Right lobe of liver (tissue), 6 donors: ENCODE measurements around the gene JUN. TPM values are rescaled to one million over a fixed set of nuclear protein-coding genes. Genes with fewer than 3 reads are reported as not detected.

Source experiments
- ATAC-seq, 4 donors: fragments of 200-7000 bp; cut with Tn5 transposase; one replicate each; pipeline ENCODE4 v1.9.1; 2020; ENCODE audit warnings: mild to moderate bottlenecking in 4 of 4, moderate library complexity in 4 of 4
- DNase-seq, 3 donors: peaks; one replicate each; pipeline ENCODE4 v3.0.0-alpha.2; 2020
- H3K27ac ChIP-seq, 3 donors: fragments of 200-600 bp; one replicate each; pipeline ENCODE4 v1.8.0; 2022
- H3K27me3 ChIP-seq, 2 donors: fragments of 200-600 bp; one replicate each; pipeline ENCODE4 v1.8.0; 2022
- H3K36me3 ChIP-seq, 4 donors: fragments of 200-600 bp; sonication (generic) in 1 of 4; one replicate each; pipeline versions ENCODE4 v1.5.1 to v1.8.0; 2017 to 2022; ENCODE audit warnings: control low read depth in 1 of 4
- H3K4me1 ChIP-seq, 4 donors: fragments of 200-600 bp; sonication (generic) in 1 of 4; one replicate each; pipeline versions ENCODE4 v1.5.1 to v1.8.0; 2017 to 2022; ENCODE audit warnings: control low read depth in 1 of 4
- H3K4me3 ChIP-seq, 3 donors: fragments of 200-600 bp; one replicate each; pipeline ENCODE4 v1.8.0; 2022
- H3K9me3 ChIP-seq, 4 donors: fragments of 200-600 bp; sonication (generic) in 1 of 4; one replicate each; pipeline versions ENCODE4 v1.5.1 to v1.8.0; 2017 to 2022; ENCODE audit warnings: control low read depth in 1 of 4
- POLR2A ChIP-seq: fragments of 450-650 bp; IDR thresholded peaks from one replicate; pipeline ENCODE4 v1.6.1; 2017; ENCODE audit warnings: antibody characterized with exemption, mild to moderate bottlenecking
- WGBS: methylation state at CpG from one replicate; pipeline ENCODE4 v1.1.6; 2018; ENCODE audit warnings: low coverage, low lambda C conversion rate; ENCODE audit not compliant: insufficient coverage; ENCODE audit errors: missing lambda C conversion rate; 5-methylcytosine and 5-hydroxymethylcytosine counted together
- intact Hi-C, 2 donors: fragments of 100-400 bp; cut with DNase I; formaldehyde crosslinking; loops; one replicate each; pipeline versions ENCODE4 v1.11.2 to v1.14.1; 2022
- total RNA-seq, 6 experiments: library from RNA; depleted of rRNA in 2 of 6; stranded (reverse); fragments of >200 nt in 2 of 6; fragmentation: NEBNext Ultra II Directional in 3 of 6; extraction: Animal tissue kit (Norgen Biotek cat#: 25700) in 3 of 6; gene quantifications; one replicate each; pipeline versions ENCODE4 v1.1.0 to v1.2.4, GENCODE V29; 2016 to 2023
- TF ChIP-seq, protein P1 (sequence below), 4 donors: fragments of 200-600 bp in 3 of 4; fragments of 450-650 bp in 1 of 4; IDR thresholded peaks; one replicate each; pipeline versions ENCODE4 v1.5.1 to v1.8.0; 2016 to 2022; ENCODE audit warnings: antibody characterized with exemption in 4 of 4, mild to moderate bottlenecking in 2 of 4
- donor health status: DM: no; HTN: yes; CAD: no.
- donor health status: DM: no; HTN: no; CAD: no.
- donor health status: DM: no; HTN: no; CAD: no.
- donor health status: DM: no; HTN: yes; CAD: no.
- donor health status: DM: no; HTN: yes; CAD: no.

The JUN gene
- total RNA-seq, 6 experiments from 2014 or later: 9.3 to 116 (median 88.1) TPM

- ATAC-seq (no peak), DNase-seq (no peak)
- H3K36me3 ChIP-seq: no peaks in the 10 kb centered on the region
- H3K27ac ChIP-seq: peak overlapping the region; percentile 12 to 72 (median 66)
- peaks cover 0 to 22% (median 4%) of the 10 kb centered on the region in 4 donors for H3K4me1 ChIP-seq
- intact Hi-C loops: no loop called here
- H3K4me3 ChIP-seq: peak overlapping the region in 2 of 3 donors; percentile 7 to 15
- WGBS: 57% methylated on average over 4 of the region's 4 CpGs
- H3K27me3 ChIP-seq: no peaks in the 10 kb centered on the region
- no peaks in the 10 kb centered on the region for H3K9me3 ChIP-seq
- no peak for TF ChIP-seq POLR2A
- TF ChIP-seq, protein P1, sequence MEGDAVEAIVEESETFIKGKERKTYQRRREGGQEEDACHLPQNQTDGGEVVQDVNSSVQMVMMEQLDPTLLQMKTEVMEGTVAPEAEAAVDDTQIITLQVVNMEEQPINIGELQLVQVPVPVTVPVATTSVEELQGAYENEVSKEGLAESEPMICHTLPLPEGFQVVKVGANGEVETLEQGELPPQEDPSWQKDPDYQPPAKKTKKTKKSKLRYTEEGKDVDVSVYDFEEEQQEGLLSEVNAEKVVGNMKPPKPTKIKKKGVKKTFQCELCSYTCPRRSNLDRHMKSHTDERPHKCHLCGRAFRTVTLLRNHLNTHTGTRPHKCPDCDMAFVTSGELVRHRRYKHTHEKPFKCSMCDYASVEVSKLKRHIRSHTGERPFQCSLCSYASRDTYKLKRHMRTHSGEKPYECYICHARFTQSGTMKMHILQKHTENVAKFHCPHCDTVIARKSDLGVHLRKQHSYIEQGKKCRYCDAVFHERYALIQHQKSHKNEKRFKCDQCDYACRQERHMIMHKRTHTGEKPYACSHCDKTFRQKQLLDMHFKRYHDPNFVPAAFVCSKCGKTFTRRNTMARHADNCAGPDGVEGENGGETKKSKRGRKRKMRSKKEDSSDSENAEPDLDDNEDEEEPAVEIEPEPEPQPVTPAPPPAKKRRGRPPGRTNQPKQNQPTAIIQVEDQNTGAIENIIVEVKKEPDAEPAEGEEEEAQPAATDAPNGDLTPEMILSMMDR (IDR thresholded peaks at IDR 0.05): no peak
Observed at GRCh38 chr1:58753431-58753866, 30.4 kb downstream of the JUN start.

DNA sequence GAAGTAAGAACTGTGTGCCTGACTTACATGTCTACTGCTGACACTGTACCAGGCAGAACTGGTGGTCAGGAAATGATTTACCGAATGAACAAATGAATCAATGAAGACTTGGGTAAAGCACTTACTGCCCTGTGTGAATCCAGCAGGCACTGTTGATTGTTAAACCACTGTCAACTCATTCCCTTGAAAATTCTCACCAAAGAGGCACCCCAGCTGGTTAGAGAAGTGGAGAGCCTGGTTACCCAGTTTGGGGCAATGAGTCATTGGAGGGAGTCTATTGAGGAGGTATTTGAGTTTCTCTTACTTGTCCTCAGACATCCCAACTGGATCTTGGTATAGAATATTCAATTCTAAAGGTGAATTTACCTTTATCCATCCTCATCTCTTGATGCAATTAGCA lies 34.2 kb downstream of the JUN start:
- intact Hi-C loops: no loop called here
- Histone ChIP-seq H3K27ac (no peak overlapping the region), H3K27me3 (no peaks in the 10 kb centered on the region), H3K4me1 (peaks cover 0 to 14% (median 4%) of the 10 kb centered on the region in 4 donors), H3K9me3 (no peaks in the 10 kb centered on the region), H3K4me3 (no peak overlapping the region), H3K36me3 (no peaks in the 10 kb centered on the region)
- DNase-seq (no peak), ATAC-seq (no peak)
- TF ChIP-seq POLR2A: no peak
- TF ChIP-seq, protein P1 (IDR thresholded peaks at IDR 0.05): no peak
- 67% methylated on average over 1 of the region's 1 CpG for WGBS

DNA sequence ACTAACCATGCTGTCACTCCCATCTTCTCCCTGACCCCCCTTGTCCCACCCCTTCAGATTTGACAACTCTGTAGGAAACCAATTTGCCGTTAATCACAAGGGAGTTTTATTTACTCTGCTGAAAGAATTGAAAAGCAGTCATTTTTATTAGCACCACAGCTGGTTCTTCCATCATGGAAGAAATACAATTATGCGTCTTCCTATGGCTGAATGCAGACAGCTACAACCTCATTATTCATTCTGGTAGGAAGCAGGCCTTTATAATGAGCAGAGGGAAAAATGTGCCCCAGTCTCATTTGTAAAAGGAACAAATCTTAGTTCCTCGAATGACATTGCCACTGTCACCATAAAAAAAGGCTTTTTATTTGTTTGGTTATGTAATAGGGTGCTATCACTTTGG lies 35.2 kb downstream of the JUN start:
- ATAC-seq (no peak), DNase-seq (no peak)
- 46% methylated on average over 3 of the region's 3 CpGs for WGBS
- Histone ChIP-seq H3K27me3 (no peaks in the 10 kb centered on the region), H3K27ac (no peak overlapping the region), H3K4me1 (peaks cover 0 to 4% (median under 1%) of the 10 kb centered on the region in 4 donors), H3K4me3 (no peak overlapping the region), H3K9me3 (no peaks in the 10 kb centered on the region), H3K36me3 (no peaks in the 10 kb centered on the region)
- TF ChIP-seq, protein P1 (IDR thresholded peaks at IDR 0.05): no peak
- no peak for TF ChIP-seq POLR2A
- intact Hi-C loops: no loop called here

- H3K4me3 ChIP-seq: no peak overlapping the region
- H3K36me3 ChIP-seq: no peaks in the 10 kb centered on the region
- no peak overlapping the region for H3K27ac ChIP-seq
- 90% methylated on average over 2 of the region's 2 CpGs for WGBS
- TF ChIP-seq, protein P1 (IDR thresholded peaks at IDR 0.05): no peak
- no peak for TF ChIP-seq POLR2A
- H3K27me3 ChIP-seq: no peaks in the 10 kb centered on the region
- peak in 1 of 4 donors; percentile 13 for ATAC-seq
- H3K4me1 ChIP-seq: no peaks in the 10 kb centered on the region
- intact Hi-C loops: no loop called here
- DNase-seq: no peak
- H3K9me3 ChIP-seq: no peaks in the 10 kb centered on the region
Observed at GRCh38 chr1:58746757-58747156, 37.1 kb downstream of the JUN start.

DNA sequence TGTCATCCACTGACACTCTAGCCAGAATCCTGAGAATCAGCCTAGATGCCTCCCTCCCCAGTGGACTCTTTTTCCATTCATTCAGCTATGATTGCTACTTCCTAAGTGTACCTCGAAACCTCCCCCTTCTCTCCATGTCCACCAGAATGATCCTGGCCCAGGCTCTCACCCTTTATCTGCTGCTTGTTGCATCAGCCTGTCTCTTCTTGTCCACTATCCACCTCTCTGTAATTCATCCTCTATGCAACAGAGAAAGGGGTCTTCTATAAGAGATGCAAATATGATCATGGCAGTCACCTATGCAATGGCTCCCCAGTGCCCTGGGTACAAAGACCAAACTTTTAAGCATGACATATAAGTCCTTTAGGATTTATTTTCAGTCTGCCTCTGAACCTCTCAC lies 37.7 kb downstream of the JUN start:
- WGBS: 89% methylated on average over 1 of the region's 1 CpG
- intact Hi-C loops: no loop called here
- no peak for TF ChIP-seq POLR2A
- TF ChIP-seq, protein P1 (IDR thresholded peaks at IDR 0.05): no peak
- no peak for ATAC-seq
- no peaks in the 10 kb centered on the region for H3K36me3 ChIP-seq
- H3K9me3 ChIP-seq: no peaks in the 10 kb centered on the region
- H3K4me1 ChIP-seq: no peaks in the 10 kb centered on the region
- no peaks in the 10 kb centered on the region for H3K27me3 ChIP-seq
- no peak for DNase-seq
- no peak overlapping the region for H3K4me3 ChIP-seq
- no peak overlapping the region for H3K27ac ChIP-seq
